ENCODE measurements around the gene LIN7B.
"Not testable (repeated sequence)": the region's sequence is repeated elsewhere in the genome, so short reads cannot be mapped to it uniquely, and the experiment has no call there.

The LIN7B gene

GRCh38 chr19:49119411-49120324 lies 5.5 kb downstream of the LIN7B start, which contains the start of gene PPFIA3:
PPFIA3 (plus strand) TSS chr19:49119544; CDS start chr19:49127874, 8,330 bp downstream.
- DNase-seq = no peak

- no peak for DNase-seq
These were observed 6.1 kb downstream of the LIN7B start for GRCh38 chr19:49120325-49120683.

GRCh38 chr19:49120868-49121267 lies 6.7 kb downstream of the LIN7B start:
- DNase-seq = no peak

GRCh38 chr19:49121841-49122240 lies 7.7 kb downstream of the LIN7B start:
- peak; percentile 28 for DNase-seq

GRCh38 chr19:49123285-49123684 lies 9.1 kb downstream of the LIN7B start:
- not testable (repeated sequence) for DNase-seq

GRCh38 chr19:49125025-49125731 lies 11.0 kb downstream of the LIN7B start:
- no peak for DNase-seq

- no peak for DNase-seq
These were observed 12.4 kb downstream of the LIN7B start for GRCh38 chr19:49126575-49126974.

GRCh38 chr19:49127225-49127624 lies 13.1 kb downstream of the LIN7B start:
- not testable (repeated sequence) for DNase-seq

DNA sequence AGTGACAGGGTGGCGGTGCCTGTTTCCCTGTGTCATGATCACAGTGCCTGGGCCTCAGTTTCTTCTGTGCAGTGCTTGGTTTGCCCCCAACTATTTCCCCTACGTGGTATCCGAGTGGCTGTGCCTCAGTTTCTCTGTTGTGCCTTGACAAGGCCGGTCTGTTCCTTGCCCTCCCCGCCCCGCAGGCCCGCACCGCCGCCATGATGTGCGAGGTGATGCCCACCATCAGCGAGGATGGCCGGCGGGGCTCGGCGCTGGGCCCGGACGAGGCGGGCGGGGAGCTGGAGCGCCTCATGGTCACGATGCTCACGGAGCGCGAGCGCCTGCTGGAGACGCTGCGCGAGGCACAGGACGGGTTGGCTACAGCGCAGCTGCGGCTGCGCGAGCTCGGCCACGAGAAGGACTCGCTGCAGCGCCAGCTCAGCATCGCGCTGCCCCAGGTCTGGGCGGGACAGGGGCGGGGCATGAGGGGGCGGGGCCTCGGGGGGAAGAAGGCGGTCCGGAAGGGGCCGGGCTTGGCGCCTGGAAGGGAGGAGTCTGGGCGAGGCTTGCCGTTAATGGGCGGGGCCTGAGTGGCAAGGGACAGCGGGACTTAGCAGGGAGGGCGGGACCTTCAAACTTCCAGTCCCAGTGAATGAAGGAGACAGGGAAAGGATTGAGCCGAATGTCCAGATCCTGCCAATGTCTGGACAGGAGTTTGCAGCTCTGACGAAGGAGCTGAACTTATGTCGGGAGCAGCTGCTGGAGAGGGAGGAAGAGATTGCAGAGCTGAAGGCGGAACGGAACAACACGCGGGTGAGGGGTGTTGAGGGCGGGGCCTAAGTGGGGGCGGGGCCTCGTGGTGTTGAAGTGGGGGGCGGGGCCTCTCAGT lies 13.7 kb downstream of the LIN7B start:
- DNase-seq = peak; percentile 93

DNA sequence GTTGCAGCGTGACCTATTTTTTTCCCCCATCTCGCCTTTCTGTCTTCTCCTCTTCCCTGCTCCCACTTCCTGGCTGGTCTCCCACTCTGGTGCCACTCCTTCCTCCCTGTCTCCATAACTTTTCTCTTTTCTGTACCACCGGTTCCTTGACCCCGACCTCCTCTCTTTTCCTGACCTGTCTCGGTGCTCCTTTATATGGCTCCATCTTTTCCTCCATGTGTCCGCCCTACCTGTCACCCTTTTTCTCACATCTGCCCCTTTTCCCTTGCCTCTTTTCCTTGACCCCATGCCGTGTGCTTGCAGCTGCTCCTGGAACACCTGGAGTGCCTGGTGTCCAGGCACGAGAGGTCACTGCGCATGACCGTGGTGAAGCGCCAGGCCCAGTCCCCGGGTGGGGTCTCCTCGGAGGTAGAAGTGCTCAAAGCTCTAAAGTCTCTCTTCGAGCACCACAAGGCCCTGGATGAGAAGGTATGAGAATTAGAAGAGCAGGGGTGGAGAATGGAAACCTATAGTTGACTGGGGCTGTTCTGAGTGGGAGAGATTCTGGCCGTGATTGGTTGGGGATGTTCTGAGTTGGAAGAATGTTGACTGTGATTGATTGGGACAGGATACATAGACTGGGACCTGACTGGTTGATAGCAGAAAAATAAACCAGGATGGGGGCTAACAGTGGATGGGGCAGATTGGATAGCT lies 14.5 kb downstream of the LIN7B start:
- no peak for DNase-seq

GRCh38 chr19:49129238-49129583 lies 15.0 kb downstream of the LIN7B start:
- DNase-seq = no peak

GRCh38 chr19:49130325-49130724 lies 16.2 kb downstream of the LIN7B start:
- no peak for DNase-seq

- no peak for DNase-seq
These were observed 18.9 kb downstream of the LIN7B start for GRCh38 chr19:49132974-49133609.

GRCh38 chr19:49133621-49134454 lies 19.7 kb downstream of the LIN7B start:
- DNase-seq = no peak

- DNase-seq = no peak
These were observed 21.5 kb downstream of the LIN7B start for GRCh38 chr19:49135686-49136085.

GRCh38 chr19:49136771-49137171 lies 22.6 kb downstream of the LIN7B start:
- DNase-seq = no peak

DNA sequence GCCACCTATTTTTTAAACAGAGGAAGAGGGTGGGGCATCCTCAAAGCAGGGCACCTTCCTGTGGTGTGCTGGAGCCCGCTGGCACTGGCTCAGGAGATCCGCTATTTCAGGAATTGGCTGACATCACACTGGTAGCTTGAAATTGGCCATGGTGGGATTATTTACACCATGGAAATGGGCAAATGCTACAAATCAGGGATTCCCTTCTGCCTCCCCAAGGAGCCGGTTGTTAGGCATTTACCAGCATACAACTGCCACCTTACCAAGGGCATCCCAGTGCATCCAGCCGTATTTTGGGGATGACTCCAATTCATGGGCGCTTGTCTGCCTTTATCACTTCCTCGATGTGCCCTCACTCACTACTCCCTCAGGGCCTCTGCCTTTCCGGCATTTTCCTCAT lies 26.8 kb downstream of the LIN7B start:
- no peak for DNase-seq

DNA sequence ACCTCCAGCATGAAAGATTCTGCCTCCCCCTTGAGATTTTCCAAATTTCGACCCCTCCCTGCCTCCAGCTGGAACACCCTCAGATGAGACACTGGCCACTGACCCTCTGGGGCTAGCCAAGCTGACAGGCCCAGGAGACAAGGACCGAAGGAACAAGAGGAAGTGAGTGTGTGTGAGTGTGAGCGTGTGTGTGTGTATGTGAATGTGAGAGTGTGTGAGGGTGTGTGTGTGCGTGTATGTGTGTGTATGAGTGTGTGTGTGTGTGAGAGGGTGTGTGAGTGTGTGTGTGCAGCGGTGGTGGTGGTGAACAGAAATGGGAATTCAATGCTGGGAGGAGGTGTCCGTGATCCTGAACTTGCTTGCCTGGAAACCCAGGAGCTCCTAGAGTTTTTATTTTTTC lies 27.2 kb downstream of the LIN7B start:
- DNase-seq = no peak

DNA sequence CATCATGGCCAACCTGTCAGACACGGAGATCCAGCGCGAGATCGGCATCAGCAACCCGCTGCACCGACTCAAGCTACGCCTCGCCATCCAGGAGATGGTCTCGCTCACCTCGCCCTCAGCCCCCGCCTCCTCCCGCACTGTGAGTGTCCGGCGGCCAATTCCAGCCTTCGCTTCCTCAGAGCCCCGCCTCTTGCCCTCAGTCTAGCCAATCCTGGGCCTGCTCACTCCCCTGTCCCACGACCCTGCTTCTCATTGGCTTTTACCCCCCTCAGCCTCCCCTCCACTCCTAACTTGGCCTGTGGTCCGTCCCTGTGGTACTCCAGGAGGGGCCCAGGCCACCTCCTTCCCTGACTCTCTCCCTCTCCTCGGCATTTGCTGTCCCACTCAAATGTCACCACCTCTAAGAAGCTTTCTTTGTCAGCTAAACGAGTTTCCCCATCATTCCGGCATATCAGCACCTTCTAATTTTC lies 28.7 kb downstream of the LIN7B start:
- DNase-seq = peak; percentile 59

GRCh38 chr19:49145573-49146407 lies 31.6 kb downstream of the LIN7B start:
- DNase-seq = no peak

All from NCI-H2171 treated with DMSO at 0.1 percent for 48 hours (cell line).